Measurements from ENCODE around the gene TREML4.

TREML4 gene

GRCh38 chr6:41255638-41256246 lies 27.6 kb downstream of the TREML4 start:
- DNase-seq = no peak

GRCh38 chr6:41256383-41256782 lies 28.2 kb downstream of the TREML4 start:
- no peak for DNase-seq

- DNase-seq = peak; percentile 65
These were observed 29.4 kb downstream of the TREML4 start for GRCh38 chr6:41257369-41258195.

- no peak for DNase-seq
These were observed 30.0 kb downstream of the TREML4 start for GRCh38 chr6:41258196-41258493.

- DNase-seq = no peak
These were observed 34.3 kb downstream of the TREML4 start for GRCh38 chr6:41262401-41262800.

GRCh38 chr6:41263267-41263666 lies 35.1 kb downstream of the TREML4 start:
- no peak for DNase-seq

- no peak for DNase-seq
These were observed 38.4 kb downstream of the TREML4 start for GRCh38 chr6:41266541-41266940.

- no peak for DNase-seq
These were observed 40.3 kb downstream of the TREML4 start for GRCh38 chr6:41268478-41268877.

- DNase-seq = no peak
These were observed 41.0 kb downstream of the TREML4 start for GRCh38 chr6:41269166-41269565.

GRCh38 chr6:41269716-41270115 lies 41.6 kb downstream of the TREML4 start:
- DNase-seq = no peak

GRCh38 chr6:41271901-41272395 lies 43.8 kb downstream of the TREML4 start:
- no peak for DNase-seq

- no peak for DNase-seq
These were observed 44.6 kb downstream of the TREML4 start for GRCh38 chr6:41272591-41273240.

- DNase-seq = no peak
These were observed 45.6 kb downstream of the TREML4 start for GRCh38 chr6:41273714-41274113.

GRCh38 chr6:41274256-41274655 lies 46.1 kb downstream of the TREML4 start:
- no peak for DNase-seq

- no peak for DNase-seq
These were observed 47.3 kb downstream of the TREML4 start for GRCh38 chr6:41275489-41275888.

GRCh38 chr6:41277605-41278004 lies 49.5 kb downstream of the TREML4 start:
- no peak for DNase-seq

- DNase-seq = peak; percentile 42
These were observed 50.7 kb downstream of the TREML4 start for GRCh38 chr6:41278699-41279405.

- DNase-seq = no peak
These were observed 52.4 kb downstream of the TREML4 start for GRCh38 chr6:41280381-41281057.

GRCh38 chr6:41283600-41283999 lies 55.5 kb downstream of the TREML4 start:
- DNase-seq = no peak

- DNase-seq = no peak
These were observed 56.6 kb downstream of the TREML4 start for GRCh38 chr6:41284726-41285125.

GRCh38 chr6:41286544-41287346 lies 58.6 kb downstream of the TREML4 start, which contains the start of gene TREM1:
Gene TREM1, minus strand, starts transcription at chr6:41286682. Its CDS starts 27 bp downstream, at chr6:41286655.
- peak; percentile 40 for DNase-seq

Data from fibroblast of skin of scalp (primary cell).